PFSK-1 (cell line): ENCODE data around the gene ITPRID1.

Experiments used
- FOXP2 ChIP-seq: optimal IDR thresholded peaks from 2 replicates; pipeline ENCODE3; 2011; ENCODE audit warnings: borderline replicate concordance, control low read depth, inconsistent platforms; ENCODE audit not compliant: insufficient read depth; ENCODE audit errors: extremely low read length, extremely low read depth
- POLR2AphosphoS5 ChIP-seq: IDR thresholded peaks from 2 replicates; pipeline ENCODE4 v1.6.1; 2012; ENCODE audit warnings: low read depth, mild to moderate bottlenecking, control low read depth, low read length, moderate library complexity
- REST ChIP-seq, 2 experiments: IDR thresholded peaks; 2 replicates each; pipeline versions ENCODE4 v1.6.1 to v1.8.0; 2011 to 2012; ENCODE audit warnings: low read depth in 2 of 2, low read length in 2 of 2, control low read depth in 1 of 2, inconsistent platforms in 1 of 2, mild to moderate bottlenecking in 1 of 2, moderate library complexity in 1 of 2; ENCODE audit not compliant: insufficient read depth in 1 of 2
- SIN3A ChIP-seq: IDR thresholded peaks from 2 replicates; pipeline ENCODE4 v1.6.1; 2012; ENCODE audit warnings: mild to moderate bottlenecking, low read length, moderate library complexity, borderline replicate concordance; ENCODE audit not compliant: insufficient read depth
- TAF1 ChIP-seq: IDR thresholded peaks from 2 replicates; pipeline ENCODE4 v1.6.1; 2012; ENCODE audit warnings: low read length, control low read depth, borderline replicate concordance; ENCODE audit not compliant: insufficient read depth

DNA sequence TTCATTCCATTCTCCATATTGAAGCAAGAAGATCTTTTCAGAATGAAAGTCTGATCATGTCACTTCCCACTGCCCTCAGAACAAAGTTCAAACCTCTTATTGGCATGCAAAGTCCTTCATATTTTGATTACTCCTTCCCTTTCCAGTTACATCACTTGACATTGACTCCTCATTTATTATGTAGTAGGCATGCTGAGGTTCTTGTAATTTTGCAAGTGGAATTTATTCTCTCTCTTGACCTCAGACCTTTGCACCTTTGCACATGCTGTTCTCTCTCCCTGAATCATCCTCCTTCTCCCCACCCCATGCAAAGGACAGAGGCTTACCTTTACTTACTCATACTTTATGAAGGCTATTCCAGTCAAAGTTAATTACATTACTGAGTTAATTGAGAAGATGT lies 13.0 kb downstream of the ITPRID1 start:
- no peak for TF ChIP-seq TAF1
- no peak for TF ChIP-seq POLR2AphosphoS5
- no peak for TF ChIP-seq REST (IDR thresholded peaks at IDR 0.05; ENCODE audit: insufficient read depth in 1 of 2, low read depth in 2 of 2, low read length in 2 of 2)
- TF ChIP-seq SIN3A = no peak
- no peak for TF ChIP-seq FOXP2
